Prostate gland (tissue), 2 donors: ENCODE data around the gene KPNA3.

Experiments used
- CTCF ChIP-seq, 4 experiments: fragments of 200-600 bp in 2 of 4; fragments of 450-650 bp in 2 of 4; sonication (generic) in 2 of 4; IDR thresholded peaks; 1 replicate in 3 of 4; 2 replicates in 1 of 4; pipeline ENCODE4 v1.5.1; 2016 to 2019; ENCODE audit warnings: antibody characterized with exemption in 4 of 4, mild to moderate bottlenecking in 2 of 4, moderate library complexity in 2 of 4
- POLR2A ChIP-seq: fragments of 450-650 bp; IDR thresholded peaks from one replicate; pipeline ENCODE4 v1.6.1; 2016; ENCODE audit warnings: antibody characterized with exemption, mild to moderate bottlenecking
- POLR2AphosphoS5 ChIP-seq: sonication (generic); formaldehyde crosslinking; IDR thresholded peaks from one replicate; pipeline ENCODE4 v1.6.1; 2017; ENCODE audit warnings: antibody characterized with exemption

GRCh38 chr13:49651570-49652354 is 140.7 kb downstream of the KPNA3 start:
- TF ChIP-seq CTCF (IDR thresholded peaks at IDR 0.05), result no peak
- no peak for TF ChIP-seq POLR2A
- TF ChIP-seq POLR2AphosphoS5, result no peak
